HCT116 (cell line): ENCODE data around the gene PRKAG1. TPM values are rescaled to one million over a fixed set of nuclear protein-coding genes. Genes with fewer than 3 reads are reported as not detected.

ENCODE experiments used
- ATAC-seq: fragments of 200-7000 bp; cut with Tn5 transposase; 2 replicates; pipeline ENCODE4 v1.9.1; 2020; ENCODE audit warnings: mild to moderate bottlenecking, moderate library complexity
- BruUV-seq: library from RNA; stranded (reverse); fragments of 400-500 nt; replicated peaks from 2 replicates; lab custom pipeline; 2021; lab: Mats Ljungman, UMichigan
- CTCF ChIA-PET: fragments of 300-600 bp; sonication (Branson Sonifier 250); formaldehyde crosslinking; loops from one replicate; lab custom pipeline; 2021; ENCODE audit warnings: antibody characterized with exemption; lab: Charles Lee
- POLR2A ChIA-PET: fragments of 300-600, 350-600 bp; sonication (Branson Sonifier 250); formaldehyde crosslinking; loops from one replicate; lab custom pipeline; 2021; ENCODE audit warnings: antibody characterized with exemption; lab: Charles Lee
- RAD21 ChIA-PET, 2 experiments: fragments of 300-600 bp; sonication (Branson Sonifier 250); formaldehyde crosslinking; loops; one replicate each; lab custom pipeline; 2023; ENCODE audit warnings: low total read pairs in 2 of 2; ENCODE audit not compliant: uncharacterized antibody in 2 of 2, unreplicated experiment in 2 of 2, low non-redundant PET in 1 of 2; lab: Charles Lee
- DNase-seq: peaks from one replicate; pipeline ENCODE4 v3.0.0-alpha.2; 2010; ENCODE audit warnings: low read depth, low spot score
- H2AFZ ChIP-seq: fragments of 200-600 bp; shearing (Covaris generic), sonication (generic); 2 replicates; pipeline ENCODE4 v1.6.1; 2017; ENCODE audit warnings: low read depth, mixed run types, mixed read lengths, antibody characterized with exemption, low read length; ENCODE audit not compliant: poor library complexity, severe bottlenecking
- H3K27ac ChIP-seq: 2 replicates; pipeline ENCODE4 v1.5.1; 2012; ENCODE audit warnings: low read depth, low read length
- H3K27me3 ChIP-seq: fragments of 200-600 bp; sonication (generic); 2 replicates; pipeline ENCODE4 v1.6.1; 2016; ENCODE audit warnings: mixed run types, low read length, mixed read lengths; ENCODE audit not compliant: insufficient read depth
- H3K36me3 ChIP-seq, 2 experiments: fragments of 200-500 bp in 1 of 2; fragments of 200-600 bp in 1 of 2; sonication (Bioruptor generic) in 1 of 2; sonication (generic) in 1 of 2; 2 replicates each; pipeline versions ENCODE4 v1.5.1 to v1.6.1; 2014 to 2016; ENCODE audit warnings: low read length in 2 of 2, inconsistent platforms in 1 of 2, mixed read lengths in 1 of 2, mixed run types in 1 of 2; ENCODE audit not compliant: insufficient read depth in 2 of 2, control insufficient read depth in 1 of 2
- H3K4me1 ChIP-seq, 2 experiments: fragments of 200-600 bp in 1 of 2; sonication (generic) in 1 of 2; 2 replicates each; pipeline versions ENCODE4 v1.5.1 to v1.6.1; 2012 to 2017; ENCODE audit warnings: low read length in 2 of 2, inconsistent platforms in 1 of 2, mild to moderate bottlenecking in 1 of 2, mixed read lengths in 1 of 2, mixed run types in 1 of 2, moderate library complexity in 1 of 2; ENCODE audit not compliant: insufficient read depth in 2 of 2, control insufficient read depth in 1 of 2
- H3K4me2 ChIP-seq: fragments of 200-600 bp; sonication (generic); 2 replicates; pipeline ENCODE4 v1.6.1; 2017; ENCODE audit warnings: mixed run types, low read length, mixed read lengths
- H3K4me3 ChIP-seq, 2 experiments: fragments of 200-600 bp in 1 of 2; sonication (generic) in 1 of 2; replicated peaks in 1 of 2; 2 replicates each; pipeline ENCODE4 v1.5.1; 2011 to 2016; ENCODE audit warnings: low read length in 2 of 2, control low read depth in 1 of 2, low read depth in 1 of 2, mild to moderate bottlenecking in 1 of 2, mixed read lengths in 1 of 2, mixed run types in 1 of 2
- H3K79me2 ChIP-seq: fragments of 200-600 bp; sonication (generic); 2 replicates; pipeline ENCODE4 v1.6.1; 2017; ENCODE audit warnings: mild to moderate bottlenecking, mixed run types, low read length, moderate library complexity, mixed read lengths; ENCODE audit not compliant: insufficient read depth
- H3K9ac ChIP-seq: fragments of 200-600 bp; sonication (generic); 2 replicates; pipeline ENCODE4 v1.6.1; 2016; ENCODE audit warnings: low read length, mixed read lengths
- H3K9me2 ChIP-seq: fragments of 200-600 bp; sonication (generic), shearing (Covaris generic); 2 replicates; pipeline ENCODE4 v1.6.1; 2017; ENCODE audit warnings: mixed run types, mild to moderate bottlenecking, moderate library complexity; ENCODE audit not compliant: insufficient read depth
- H3K9me3 ChIP-seq, 2 experiments: fragments of 200-500 bp in 1 of 2; fragments of 200-600 bp in 1 of 2; sonication (Bioruptor generic) in 1 of 2; sonication (generic) in 1 of 2; 2 replicates each; pipeline ENCODE4 v1.6.1; 2014 to 2017; ENCODE audit warnings: low read length in 2 of 2, mixed read lengths in 2 of 2, inconsistent platforms in 1 of 2, low read depth in 1 of 2, mild to moderate bottlenecking in 1 of 2, mixed run types in 1 of 2, moderate library complexity in 1 of 2; ENCODE audit not compliant: control insufficient read depth in 1 of 2, insufficient read depth in 1 of 2
- H4K20me1 ChIP-seq: fragments of 200-600 bp; sonication (generic), shearing (Covaris generic); 2 replicates; pipeline ENCODE4 v1.6.1; 2017; ENCODE audit warnings: mixed run types, mild to moderate bottlenecking, moderate library complexity; ENCODE audit not compliant: insufficient read depth
- ATF3 ChIP-seq: IDR thresholded peaks from 2 replicates; pipeline ENCODE4 v1.6.1; 2012
- CEBPB ChIP-seq: IDR thresholded peaks from 2 replicates; pipeline ENCODE4 v1.6.1; 2012; ENCODE audit warnings: low read depth
- CTCF ChIP-seq, 3 experiments: fragments of 200-600 bp in 1 of 3; sonication (generic) in 1 of 3; IDR thresholded peaks in 2 of 3; conservative IDR thresholded peaks in 1 of 3; 2 replicates each; pipeline ENCODE4 v1.5.1; 2012 to 2017; ENCODE audit warnings: low read depth in 2 of 3, low read length in 2 of 3, antibody characterized with exemption in 1 of 3, borderline replicate concordance in 1 of 3, control low read depth in 1 of 3, mild to moderate bottlenecking in 1 of 3, mixed read lengths in 1 of 3, mixed run types in 1 of 3, moderate library complexity in 1 of 3; ENCODE audit not compliant: insufficient read depth in 1 of 3
- EGR1 ChIP-seq: IDR thresholded peaks from 2 replicates; pipeline ENCODE4 v1.6.1; 2012; ENCODE audit warnings: low read depth
- EZH2 ChIP-seq: fragments of 200-600 bp; sonication (generic); IDR thresholded peaks from 2 replicates; pipeline ENCODE4 v1.6.1; 2017; ENCODE audit warnings: antibody characterized with exemption, mixed run types
- EZH2phosphoT487 ChIP-seq: fragments of 200-600 bp; IDR thresholded peaks from 2 replicates; pipeline ENCODE4 v1.6.1; 2018; ENCODE audit warnings: antibody characterized with exemption, borderline replicate concordance
- JUND ChIP-seq: IDR thresholded peaks from 2 replicates; pipeline ENCODE4 v1.6.1; 2012
- POLR2A ChIP-seq: IDR thresholded peaks from 2 replicates; pipeline ENCODE4 v1.7.0; 2011; ENCODE audit warnings: borderline replicate concordance; ENCODE audit not compliant: insufficient read depth, insufficient read length; ENCODE audit errors: extremely low read depth
- POLR2AphosphoS5 ChIP-seq: IDR thresholded peaks from 2 replicates; pipeline ENCODE4 v1.6.1; 2011; ENCODE audit warnings: mild to moderate bottlenecking, low read depth, low read length, moderate library complexity
- SIN3A ChIP-seq: IDR thresholded peaks from 2 replicates; pipeline ENCODE4 v1.6.1; 2012; ENCODE audit warnings: low read depth
- SRF ChIP-seq: IDR thresholded peaks from 2 replicates; pipeline ENCODE4 v1.6.1; 2012; ENCODE audit warnings: low read depth
- TCF7L2 ChIP-seq: IDR thresholded peaks from 2 replicates; pipeline ENCODE4 v1.7.0; 2011; ENCODE audit warnings: borderline replicate concordance, inconsistent platforms; ENCODE audit not compliant: insufficient read depth, insufficient read length; ENCODE audit errors: extremely low read depth
- YY1 ChIP-seq: IDR thresholded peaks from 2 replicates; pipeline ENCODE4 v1.6.1; 2011; ENCODE audit warnings: low read length, low read depth, moderate library complexity, mild to moderate bottlenecking; ENCODE audit not compliant: insufficient replicate concordance; ENCODE audit errors: extremely low read depth
- ZBTB33 ChIP-seq: IDR thresholded peaks from 2 replicates; pipeline ENCODE4 v1.6.1; 2011; ENCODE audit warnings: mild to moderate bottlenecking, low read length, moderate library complexity; ENCODE audit not compliant: insufficient replicate concordance; ENCODE audit errors: extremely low read depth
- ZFX ChIP-seq: fragments of 450-650 bp; IDR thresholded peaks from 2 replicates; pipeline ENCODE4 v1.6.1; 2017
- ZNF274 ChIP-seq: fragments of 200-500 bp; sonication (Bioruptor generic); IDR thresholded peaks from 2 replicates; pipeline ENCODE4 v1.6.1; 2014; ENCODE audit warnings: mild to moderate bottlenecking, low read depth, low read length, inconsistent platforms
- intact Hi-C: fragments of 100-400 bp; cut with micrococcal nuclease; formaldehyde crosslinking; loops from 2 replicates; pipeline ENCODE4 v1.10.0; 2022
- total RNA-seq: library from RNA; stranded (reverse); gene quantifications from one replicate; pipeline ENCODE4 v1.2.1, GENCODE V29; 2021; ENCODE audit not compliant: unreplicated experiment

The PRKAG1 gene
- total RNA-seq, 1 experiment from 2014 or later, result 64.6 TPM

GRCh38 chr12:48957141-48958048, 61.2 kb downstream of the PRKAG1 start, which contains the start of gene ARF3:
ARF3 (minus strand) TSS chr12:48957487; CDS start chr12:48941095, 16,392 bp downstream.
- Histone ChIP-seq H3K9me3 (no peaks in the 10 kb centered on the region), H3K4me2 (peak within 1 kb of the TSS; percentile 82), H2AFZ (peak within 1 kb of the TSS; percentile 38), H3K9me2 (no peaks in the 10 kb centered on the region), H3K36me3 (peaks cover 12 to 28% of the 10 kb centered on the region in 2 experiments), H3K27me3 (no peaks in the 10 kb centered on the region), H3K4me1 (peaks cover 3 to 18% of the 10 kb centered on the region in 2 experiments), H3K9ac (peak within 1 kb of the TSS; percentile 76), H3K4me3 (peak within 1 kb of the TSS; percentile 94 to 95), H3K79me2 (peaks cover 48% of the 10 kb centered on the region), H4K20me1 (peaks cover 8% of the 10 kb centered on the region; the same call in 1 of the 2 replicates), H3K27ac (peak within 1 kb of the TSS; percentile 94)
- ATAC-seq (peak; percentile 88), DNase-seq (peak; percentile 73)
- TF ChIP-seq POLR2AphosphoS5, result peak; percentile 80
- no peak for TF ChIP-seq CTCF (IDR thresholded peaks at IDR 0.05 in 2 of 3, conservative IDR thresholded peaks at IDR 0.05 in 1 of 3; ENCODE audit: borderline replicate concordance in 1 of 3, insufficient read depth in 1 of 3, low read depth in 2 of 3, low read length in 2 of 3)
- peak; percentile 100 for TF ChIP-seq ZBTB33
- TF ChIP-seq SRF, result no peak
- no peak for TF ChIP-seq TCF7L2
- no peak; the same call in 1 of the 2 replicates for TF ChIP-seq SIN3A
- no peak for TF ChIP-seq ZNF274
- TF ChIP-seq CEBPB, result no peak
- no peak for TF ChIP-seq EZH2
- peak; percentile 67 for TF ChIP-seq POLR2A
- TF ChIP-seq YY1, result peak; percentile 64
- TF ChIP-seq EZH2phosphoT487, result no peak
- TF ChIP-seq JUND, result no peak
- no peak for TF ChIP-seq ATF3
- TF ChIP-seq EGR1, result peak; percentile 71
- TF ChIP-seq ZFX, result no peak
- ChIA-PET RAD21 (interaction anchor here in 1 of 2 experiments (0.6 to 0.9 kb wide), 2 partner anchors 31 to 61 kb away, joined by 3 to 7 read pairs; no protein-coding TSS in a partner anchor), POLR2A (interaction anchor here (0.7 to 1.8 kb wide), 4 partner anchors 9 to 92 kb away, joined by 3 to 11 read pairs (median 5); partner anchors contain the start of gene RND1), CTCF (interaction anchor here (0.7 to 2.8 kb wide), 7 partner anchors 19 to 142 kb away, joined by 3 to 18 read pairs (median 4); partner anchors contain the start of gene WNT1)
- intact Hi-C loops, result no loop called here
- BruUV-seq, result no TSS peak
